Stomach (tissue), 4 donors: Measurements from ENCODE around the gene STK17B.
"Not testable (repeated sequence)": the region's sequence is repeated elsewhere in the genome, so short reads cannot be mapped to it uniquely, and the experiment has no call there.

Experiments used
- CTCF ChIP-seq, 7 experiments: fragments of 450-650 bp in 4 of 7; fragments of 200-600 bp in 3 of 7; sonication (generic) in 3 of 7; IDR thresholded peaks; one replicate each; pipeline ENCODE4 v1.5.1; 2016 to 2019; ENCODE audit warnings: antibody characterized with exemption in 7 of 7, control low read depth in 2 of 7, mild to moderate bottlenecking in 1 of 7
- EP300 ChIP-seq: sonication (generic); formaldehyde crosslinking; IDR thresholded peaks from one replicate; pipeline ENCODE4 v1.6.1; 2017; ENCODE audit warnings: antibody characterized with exemption
- POLR2A ChIP-seq, 4 donors: fragments of 450-650 bp; IDR thresholded peaks; one replicate each; pipeline ENCODE4 v1.6.1; 2016; ENCODE audit warnings: antibody characterized with exemption in 4 of 4, control low read depth in 2 of 4, mild to moderate bottlenecking in 1 of 4, moderate library complexity in 1 of 4
- POLR2AphosphoS5 ChIP-seq, 3 donors: sonication (generic); formaldehyde crosslinking; IDR thresholded peaks; one replicate each; pipeline ENCODE4 v1.6.1; 2016; ENCODE audit warnings: antibody characterized with exemption in 3 of 3

DNA sequence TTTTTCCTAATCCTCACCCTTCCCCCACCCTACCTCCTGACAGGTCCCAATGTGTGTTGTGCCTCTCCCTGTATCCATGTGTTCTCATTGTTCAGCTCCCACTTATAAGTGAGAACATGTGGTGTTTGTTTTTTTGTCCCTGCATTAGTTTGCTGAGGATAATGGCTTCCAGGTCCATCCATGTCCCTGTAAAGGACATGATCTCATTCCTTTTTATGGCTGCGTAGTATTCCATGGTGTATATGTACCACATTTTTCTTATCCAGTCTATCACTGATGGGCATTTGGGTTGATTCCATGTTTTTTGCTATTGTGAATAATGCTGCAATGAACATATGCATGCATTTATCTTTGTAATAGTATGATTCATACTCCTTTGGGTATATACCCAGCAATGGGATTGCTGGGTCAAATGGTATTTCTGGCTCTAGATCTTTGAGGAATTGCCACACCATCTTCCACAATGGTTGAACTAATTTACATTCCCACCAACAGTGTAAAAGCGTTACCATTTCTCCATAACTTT, 15.9 kb upstream of the STK17B start:
- TF ChIP-seq POLR2AphosphoS5 (IDR thresholded peaks at IDR 0.05); CTCF (IDR thresholded peaks at IDR 0.05); POLR2A (IDR thresholded peaks at IDR 0.05); EP300: not testable (repeated sequence)
